A549 treated with ZK216348 at 1 μM for 4 hours (cell line): Measurements from ENCODE around the gene FCHSD2. TPM values are rescaled to one million over a fixed set of nuclear protein-coding genes. Genes with fewer than 3 reads are reported as not detected.

Source experiments
- total RNA-seq: library from RNA; stranded (reverse); fragments of 200-300 nt; extraction: Qiagen RNA extraction; gene quantifications from 5 replicates; pipeline ENCODE4 v1.2.3, GENCODE V29; 2022; ENCODE audit warnings: low read depth

Gene FCHSD2
- 8.7 to 11.9 TPM (median 9.0 TPM) in 5 replicates for total RNA-seq

DNA sequence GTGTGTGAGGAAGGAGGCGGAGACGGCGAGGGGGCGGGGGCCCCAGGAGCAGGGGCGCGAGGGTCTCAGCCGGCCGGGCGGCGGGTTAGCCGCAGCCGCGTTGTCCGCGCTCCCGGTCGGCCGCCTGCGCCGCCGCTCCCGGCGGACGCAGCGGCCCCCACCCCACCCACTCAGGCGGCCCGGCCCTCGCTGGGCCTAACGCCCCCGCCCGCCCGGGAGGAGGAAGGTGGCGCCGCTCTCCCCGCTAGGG lies at the start of gene FCHSD2:
Gene FCHSD2 (minus strand): TSS at position 191 of the 250 bp plus-strand sequence. CDS start 441 bp downstream, outside the sequence.

DNA sequence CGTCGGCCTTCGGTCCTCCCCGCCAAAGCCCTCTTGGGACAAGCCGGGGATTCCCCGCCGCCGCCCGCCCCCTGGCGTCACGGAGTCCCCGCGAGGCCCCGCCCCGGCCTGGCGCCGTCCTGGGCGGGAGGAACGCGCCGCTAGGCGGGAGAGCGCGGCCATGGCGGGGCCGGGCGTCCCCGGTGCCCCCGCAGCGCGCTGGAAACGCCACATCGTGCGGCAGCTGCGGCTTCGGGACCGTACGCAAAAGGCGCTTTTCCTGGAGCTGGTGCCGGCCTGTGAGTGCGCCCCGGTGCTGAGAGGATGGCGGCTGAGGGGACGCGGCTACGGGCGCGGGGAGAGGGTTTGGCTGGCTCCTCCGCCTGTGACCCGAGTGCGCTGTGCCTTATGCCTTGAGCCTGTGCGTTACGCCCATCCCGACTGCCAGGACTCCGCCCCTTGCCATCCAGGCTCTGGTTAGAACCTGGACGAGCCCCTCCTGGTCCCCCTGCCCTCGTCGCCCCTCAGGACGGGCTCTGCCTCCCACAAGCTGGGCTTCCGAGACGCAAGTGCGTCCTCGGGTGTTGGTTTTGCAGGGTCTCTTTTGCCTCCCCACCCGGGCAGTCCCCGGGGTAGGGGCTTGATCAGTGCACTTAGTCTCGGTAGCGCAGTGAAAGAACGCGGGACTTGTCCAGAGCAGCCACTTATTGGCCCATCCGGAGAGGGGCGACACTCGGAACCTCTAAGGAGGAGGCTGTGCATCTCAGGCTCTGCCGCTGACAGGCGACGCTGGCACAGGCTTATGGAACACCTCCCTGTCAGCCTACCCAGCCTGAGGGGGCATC lies 327.6 kb downstream of the FCHSD2 start, which contains the start of gene ATG16L2:
Gene ATG16L2 (plus strand): TSS at position 126 of the 824 bp plus-strand sequence. CDS start 35 bp downstream, at position 161.

DNA sequence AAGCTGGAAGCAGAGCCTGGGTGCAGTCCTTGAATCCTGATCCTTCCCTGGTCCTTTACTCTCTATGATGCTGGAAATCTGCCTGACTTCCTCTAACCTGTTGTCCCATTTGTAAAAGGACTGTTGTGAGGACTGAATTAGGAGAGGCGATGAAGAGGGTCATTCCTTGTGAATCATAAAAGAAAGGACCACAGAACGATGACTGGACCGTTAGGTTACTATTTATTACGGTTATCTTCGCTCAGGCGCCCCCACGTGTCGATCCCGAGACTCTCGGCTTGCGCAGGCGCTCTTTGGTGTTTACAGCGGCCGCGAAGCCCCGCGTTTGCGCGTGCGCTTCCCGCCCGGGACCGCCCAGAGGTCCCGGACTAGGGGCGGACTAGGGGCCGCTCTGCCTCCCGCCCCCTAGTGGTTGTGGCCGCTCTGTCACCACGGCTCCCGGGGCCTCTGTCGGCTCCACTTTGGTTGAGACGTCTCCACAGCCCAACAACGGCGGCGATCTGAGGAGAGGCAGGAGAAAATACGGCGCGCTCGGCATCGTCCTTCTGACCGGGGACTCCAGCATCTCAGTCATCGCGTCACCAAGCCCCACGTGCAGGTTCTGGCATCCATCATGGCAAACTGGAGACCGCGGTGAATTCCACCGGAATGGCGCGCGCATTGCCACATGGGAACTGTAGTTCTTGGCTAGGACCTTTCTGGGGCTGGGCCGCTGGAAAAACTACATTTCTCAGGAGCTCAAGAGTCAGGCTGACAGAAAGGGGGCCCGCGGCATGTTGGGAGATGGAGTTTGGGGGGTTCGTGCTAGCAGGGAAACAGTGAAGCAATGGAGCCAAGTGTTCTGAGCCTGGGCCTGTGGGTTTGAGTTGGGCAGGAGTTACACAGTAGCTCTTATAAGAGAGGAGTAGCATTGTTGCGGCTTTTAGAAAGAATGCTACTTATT lies 348.4 kb downstream of the FCHSD2 start, which contains the start of gene STARD10:
Gene STARD10 (minus strand): TSS at position 623 of the 943 bp plus-strand sequence. CDS start 12,866 bp downstream, outside the sequence.

Other genes starting within 250 kb of the FCHSD2 start
- gene P2RY2, start 76.0 kb upstream of the FCHSD2 start, total RNA-seq: 7.2 to 15.2 TPM (median 12.8 TPM) in 5 replicates
- gene P2RY6, start 130.0 kb upstream of the FCHSD2 start, total RNA-seq: 3.9 to 12.7 TPM (median 8.7 TPM) in 5 replicates
- 5.9 to 15.8 TPM (median 13.9 TPM) in 5 replicates for gene ARHGEF17, start 166.0 kb upstream of the FCHSD2 start, total RNA-seq
- gene RELT, start 234.1 kb upstream of the FCHSD2 start, total RNA-seq: 5.2 to 8.8 TPM (median 7.7 TPM) in 5 replicates